ENCODE data around the gene ZNF37A.
A peak's percentile ranks its signal among the peaks of the same experiment; 100 is the strongest.
"Not testable (repeated sequence)": the region's sequence is repeated elsewhere in the genome, so short reads cannot be mapped to it uniquely, and the experiment has no call there.

Gene ZNF37A

GRCh38 chr10:38094158-38094926, at the start of gene ZNF37A:
TSS of gene ZNF37A (plus strand) at chr10:38094337. CDS start at chr10:38096618, 2,281 bp downstream.
- peak; percentile 89 for DNase-seq

DNA sequence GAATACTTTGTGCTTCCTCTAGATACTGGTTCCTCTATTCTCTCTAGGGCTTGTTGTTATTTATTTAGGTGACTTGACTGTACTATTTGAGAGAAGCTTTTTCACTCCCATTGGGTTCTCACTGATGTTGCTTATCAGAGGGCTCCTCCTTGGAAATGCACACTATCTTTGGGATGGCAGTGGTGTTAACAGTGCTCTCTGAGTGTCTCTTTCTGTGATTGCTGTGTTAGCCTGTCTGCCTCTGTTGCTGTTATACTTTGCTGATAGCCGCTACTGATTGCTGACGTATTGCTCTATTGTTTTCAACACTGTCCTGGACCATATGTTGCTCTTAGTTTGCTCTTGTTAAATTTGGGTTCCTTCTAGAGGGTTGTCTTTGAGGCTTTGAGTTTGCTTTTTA, 49.0 kb upstream of the ZNF37A start:
- DNase-seq: no peak

GRCh38 chr10:38047666-38048065, 46.5 kb upstream of the ZNF37A start:
- no peak for DNase-seq

DNA sequence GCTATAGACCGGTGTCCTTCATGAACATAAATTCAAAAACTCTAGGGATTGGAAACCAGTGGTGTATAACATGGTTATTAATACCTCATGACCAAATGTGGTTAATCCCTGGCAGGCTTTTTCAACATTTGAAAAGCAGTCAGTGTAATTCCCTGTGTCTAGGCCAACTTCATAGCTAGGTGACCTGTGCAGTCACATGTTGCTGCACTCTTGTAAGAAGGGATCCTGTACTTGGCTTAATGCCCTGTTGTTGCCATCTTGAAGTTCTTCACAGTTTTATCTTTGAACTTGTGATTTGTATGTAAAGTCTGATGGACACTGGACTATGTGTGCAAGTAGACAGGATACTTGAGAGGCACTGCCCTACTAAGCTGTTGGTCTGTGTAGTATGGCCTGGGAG, 43.9 kb upstream of the ZNF37A start:
- no peak for DNase-seq

- no peak for DNase-seq
Measured at GRCh38 chr10:38054361-38054797, 39.8 kb upstream of the ZNF37A start.

DNA sequence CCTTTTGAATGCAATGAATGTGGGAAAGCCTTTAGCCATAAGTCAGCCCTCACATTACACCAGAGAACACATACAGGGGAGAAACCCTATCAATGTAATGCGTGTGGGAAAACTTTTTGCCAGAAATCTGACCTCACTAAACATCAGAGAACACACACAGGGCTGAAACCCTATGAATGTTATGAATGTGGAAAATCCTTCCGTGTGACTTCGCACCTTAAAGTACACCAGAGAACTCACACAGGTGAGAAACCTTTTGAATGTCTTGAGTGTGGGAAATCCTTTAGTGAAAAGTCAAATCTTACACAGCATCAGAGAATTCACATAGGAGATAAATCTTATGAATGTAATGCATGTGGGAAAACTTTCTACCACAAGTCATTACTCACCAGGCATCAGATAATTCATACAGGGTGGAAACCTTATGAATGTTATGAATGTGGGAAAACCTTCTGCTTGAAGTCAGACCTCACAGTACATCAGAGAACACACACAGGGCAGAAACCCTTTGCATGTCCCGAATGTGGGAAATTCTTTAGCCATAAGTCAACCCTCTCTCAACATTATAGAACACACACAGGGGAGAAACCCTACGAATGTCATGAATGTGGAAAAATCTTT, 38.8 kb upstream of the ZNF37A start:
- not testable (repeated sequence) for DNase-seq

- not testable (repeated sequence) for DNase-seq
Measured at GRCh38 chr10:38069663-38070062, 24.5 kb upstream of the ZNF37A start.

DNA sequence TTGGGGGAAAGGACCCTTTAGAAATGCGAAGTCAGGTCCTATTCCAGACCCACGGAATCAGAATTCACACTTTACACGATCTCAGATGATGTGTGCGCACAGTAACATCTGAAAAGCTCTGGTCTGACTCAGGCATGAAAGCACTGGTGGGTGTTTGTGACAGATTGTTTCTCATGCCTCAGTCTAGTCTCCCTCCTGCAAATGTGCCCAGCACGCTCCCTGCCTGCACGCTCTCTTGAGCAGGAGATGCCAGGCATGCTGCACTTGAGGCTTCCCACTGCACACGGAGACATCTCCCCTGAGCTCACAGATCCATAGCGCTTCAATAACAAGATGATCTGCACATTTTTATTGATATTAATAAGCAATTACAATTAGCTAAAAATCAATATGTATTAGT, 23.6 kb upstream of the ZNF37A start:
- DNase-seq: no peak

- DNase-seq: no peak
Measured at GRCh38 chr10:38072552-38072951, 21.6 kb upstream of the ZNF37A start.

DNA sequence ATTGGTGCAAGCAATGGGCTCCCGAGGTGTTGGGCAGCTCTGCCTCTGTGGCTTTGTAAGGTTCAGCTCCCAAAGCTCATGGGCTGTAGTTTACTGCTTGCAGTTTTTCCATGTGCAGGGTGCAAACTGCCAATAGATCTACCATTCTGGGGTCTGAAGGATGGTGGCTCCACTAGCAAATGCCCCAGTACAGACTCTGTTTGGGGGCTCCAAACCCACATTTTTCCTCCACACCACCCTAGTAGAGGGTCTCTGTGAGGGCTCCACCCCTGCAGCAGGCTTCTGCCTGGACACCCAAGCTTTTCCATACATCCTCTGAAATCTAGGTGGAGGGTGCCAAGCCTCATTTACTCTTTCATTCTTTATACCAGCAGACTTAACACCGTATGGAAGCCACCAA, 17.4 kb upstream of the ZNF37A start:
- DNase-seq: no peak

GRCh38 chr10:38093318-38093717, 819 bp upstream of the ZNF37A start:
- DNase-seq: not testable (repeated sequence)

DNA sequence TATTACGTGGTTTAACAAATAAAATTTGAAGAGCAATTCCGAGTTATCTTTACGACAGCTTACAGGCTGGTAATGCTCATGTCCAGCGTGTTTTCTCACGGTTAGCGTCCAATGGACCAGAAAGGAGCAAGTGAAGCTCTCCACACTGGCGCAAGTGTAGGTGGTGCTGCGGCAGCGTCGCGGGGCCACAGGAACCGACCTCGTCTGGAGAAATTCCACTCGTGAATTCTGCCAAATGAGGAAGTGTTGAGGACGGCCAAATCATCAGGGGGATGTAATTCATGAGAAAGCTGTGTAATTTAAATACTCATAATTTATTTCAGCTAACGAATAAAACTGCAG, 350 bp upstream of the ZNF37A start:
- DNase-seq: no peak

- DNase-seq: no peak
Measured at GRCh38 chr10:38094927-38095574, 914 bp downstream of the ZNF37A start.

- no peak for DNase-seq
Measured at GRCh38 chr10:38102880-38103279, 8.7 kb downstream of the ZNF37A start.

GRCh38 chr10:38103756-38104155, 9.6 kb downstream of the ZNF37A start:
- no peak for DNase-seq

GRCh38 chr10:38112159-38112558, 18.0 kb downstream of the ZNF37A start:
- DNase-seq: no peak

GRCh38 chr10:38118072-38118807, 24.1 kb downstream of the ZNF37A start:
- DNase-seq: no peak

DNA sequence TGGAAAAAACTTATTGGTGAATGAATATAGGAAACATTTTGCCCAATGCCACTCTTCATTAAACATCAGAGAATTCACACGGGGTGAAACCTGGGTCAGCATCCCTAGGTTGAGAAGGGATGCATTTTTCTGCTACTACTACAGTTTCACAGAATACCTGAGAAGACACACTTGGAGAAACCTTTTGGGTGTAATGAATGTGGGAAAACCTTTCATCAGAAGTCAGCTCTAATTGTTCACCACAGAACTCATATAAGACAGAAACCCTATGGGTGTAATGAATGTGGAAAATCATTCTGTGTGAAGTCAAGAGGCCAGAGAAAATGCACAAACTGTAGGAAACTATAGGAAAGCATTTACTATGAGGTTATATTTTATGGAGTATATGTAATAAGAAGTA, 24.9 kb downstream of the ZNF37A start:
- no peak for DNase-seq

DNA sequence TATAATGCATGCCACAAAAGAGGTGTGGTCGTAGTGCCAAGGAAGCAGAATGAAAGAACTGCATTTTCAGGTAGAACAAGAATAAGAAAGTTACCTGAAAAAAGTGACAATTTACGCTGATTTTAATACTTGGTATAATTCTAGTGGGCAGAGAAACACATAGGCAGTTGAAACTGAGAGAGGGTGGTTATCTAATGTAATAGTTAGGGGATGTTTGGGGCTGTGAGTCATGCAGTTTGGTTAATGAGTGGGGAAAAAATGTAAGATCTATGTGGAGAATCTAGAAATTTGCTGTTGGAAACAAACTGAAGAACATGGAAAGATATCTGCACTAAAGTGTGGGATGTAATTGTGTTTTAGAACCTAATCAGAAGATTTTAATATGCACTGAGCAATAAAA, 33.7 kb downstream of the ZNF37A start:
- DNase-seq: no peak

DNA sequence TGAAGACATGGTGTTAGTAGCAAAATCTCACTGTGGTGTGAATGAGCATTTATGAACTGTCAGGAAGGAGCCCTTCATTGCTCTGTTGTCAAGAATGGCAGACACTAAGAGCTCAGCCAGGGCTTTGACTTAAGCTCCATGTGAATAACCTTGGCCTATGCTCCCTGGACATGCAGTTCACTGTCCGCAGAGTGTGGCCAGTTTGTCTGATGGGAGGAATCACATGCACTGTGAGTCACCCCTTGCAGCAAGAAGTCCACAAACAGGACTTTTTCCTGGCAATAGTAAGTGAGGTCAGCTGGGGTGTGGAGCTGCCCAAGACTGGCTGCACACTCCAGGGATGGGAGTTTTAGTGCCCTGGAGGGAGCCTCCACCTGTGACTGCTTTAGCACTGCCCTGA, 49.5 kb downstream of the ZNF37A start:
- no peak for DNase-seq

DNA sequence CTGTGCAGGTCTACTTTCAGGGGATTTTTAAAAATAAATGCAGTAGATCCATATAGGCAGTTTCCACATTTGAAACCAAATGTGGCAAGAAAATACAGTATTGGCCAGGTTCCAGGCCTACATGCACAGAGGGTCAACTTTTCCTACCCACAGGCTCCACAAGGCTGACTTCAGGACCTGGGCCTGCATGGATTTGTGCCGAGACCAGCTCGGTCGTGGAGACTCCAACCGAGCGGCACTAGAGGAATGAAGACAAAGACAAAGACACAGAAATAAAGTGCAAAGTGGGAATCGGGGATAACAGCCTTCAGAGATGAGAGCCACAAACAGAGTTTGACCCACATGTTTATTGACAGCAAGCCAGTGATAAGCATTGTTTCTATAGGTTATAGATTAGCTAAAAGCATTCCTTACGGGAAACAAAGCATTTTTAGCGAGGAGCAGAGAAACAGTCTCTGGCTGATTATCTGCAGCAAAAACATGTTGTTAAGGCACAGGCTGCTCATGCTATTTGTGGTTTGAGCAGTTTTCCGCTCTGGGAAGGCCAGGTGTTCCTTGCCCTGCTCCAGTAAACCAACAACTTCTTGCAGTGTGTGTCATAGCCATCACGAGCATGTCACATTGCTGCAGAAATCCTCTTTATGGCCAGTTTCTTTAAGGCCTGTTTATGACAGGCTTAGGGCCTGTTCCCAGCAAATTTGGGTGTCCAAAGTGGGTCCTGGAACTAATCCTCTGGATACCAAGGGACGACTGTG, 52.6 kb downstream of the ZNF37A start:
- DNase-seq: no peak

- no peak for DNase-seq
Measured at GRCh38 chr10:38147686-38148085, 53.5 kb downstream of the ZNF37A start.

Data from activated CD8-positive, alpha-beta memory T cell treated with anti-CD3 and anti-CD28 coated beads, Interleukin-2, amount 50 U/mL, for 4 hours (primary cell).